Embryonic facial prominence (tissue), 1 donor: ENCODE results near the gene CLOCK.

Experiments
- DNase-seq: peaks from one replicate; pipeline ENCODE4 v3.0.0-alpha.2; 2016; ENCODE audit errors: extremely low spot score

The CLOCK gene

DNA sequence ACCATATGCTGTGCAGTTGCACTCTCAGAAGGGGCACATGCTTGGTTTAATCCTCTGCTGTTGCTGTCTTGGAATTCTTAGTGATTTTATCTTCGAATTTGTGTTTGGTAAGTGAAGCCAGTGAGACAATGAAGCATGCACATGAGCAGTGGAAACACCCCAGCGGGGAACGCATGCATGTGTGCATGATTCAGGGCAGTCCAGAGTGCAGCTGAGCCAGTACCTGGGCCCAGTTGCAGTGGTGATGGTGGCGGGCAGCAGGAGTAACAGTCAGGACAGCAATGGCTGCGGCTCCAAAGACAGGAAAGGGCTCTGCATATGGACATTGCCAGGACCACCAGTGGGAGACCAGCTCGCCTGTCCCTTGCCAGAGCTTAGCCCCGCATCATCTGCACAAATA, 165.2 kb downstream of the CLOCK start:
- no peak for DNase-seq

DNA sequence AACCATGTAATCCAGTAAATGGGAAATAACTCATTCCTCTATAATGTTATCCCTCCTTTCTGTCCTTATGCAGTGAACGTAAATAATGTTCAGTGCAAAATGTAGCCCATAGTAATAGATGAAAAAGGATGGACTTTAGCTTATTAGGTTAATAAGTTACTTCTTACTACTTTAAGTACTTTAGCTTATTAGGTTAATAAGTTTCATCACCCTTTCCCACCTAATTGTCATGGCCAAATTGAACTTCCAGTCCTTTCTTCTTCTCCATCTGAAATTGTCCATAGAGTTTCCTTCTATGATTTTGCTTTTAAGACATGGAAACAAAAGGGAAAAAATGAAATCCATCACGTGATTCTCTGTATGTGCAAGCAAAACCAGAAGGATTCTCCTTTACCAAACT, 166.1 kb downstream of the CLOCK start:
- no peak for DNase-seq

DNA sequence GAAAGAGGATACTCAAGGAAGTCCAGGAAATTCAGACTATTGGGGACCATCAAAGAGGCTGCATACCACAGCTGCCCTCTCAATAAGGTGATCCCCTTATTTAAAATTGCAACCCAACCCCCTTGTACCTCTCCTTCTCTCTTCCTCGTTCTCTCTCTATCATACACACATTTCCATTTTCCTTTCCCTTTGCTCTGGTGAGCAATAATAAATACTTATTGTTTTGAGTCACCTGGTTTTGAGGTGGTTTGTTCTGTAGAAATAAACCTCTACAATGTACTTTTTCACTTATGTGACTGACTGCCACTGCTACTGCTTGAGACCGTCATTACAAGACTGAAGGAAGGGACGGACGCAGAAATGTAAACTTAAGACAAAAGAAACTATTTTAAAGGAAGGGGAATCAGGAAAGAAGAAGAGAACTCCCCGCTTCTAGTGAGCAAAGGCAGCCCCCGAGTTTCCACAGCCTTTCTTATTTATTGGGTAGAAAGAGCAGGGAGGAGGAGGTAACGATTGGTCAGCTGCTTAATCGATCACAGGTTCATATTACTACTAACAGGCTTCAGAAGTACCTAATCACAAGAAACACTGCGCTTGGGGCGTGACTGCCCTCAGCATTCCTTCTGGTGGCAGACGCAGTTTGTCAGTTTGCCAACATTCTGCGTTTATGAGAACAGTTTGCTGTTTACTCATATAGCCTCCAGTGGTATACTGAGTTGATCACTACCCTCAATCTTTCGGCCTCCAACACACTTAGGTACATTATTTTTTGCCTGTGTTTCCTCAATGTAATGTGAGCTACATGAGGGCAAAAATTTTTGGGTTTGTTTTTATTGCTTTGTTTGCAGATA, 167.9 kb downstream of the CLOCK start:
- DNase-seq, result no peak
